Measurements from ENCODE around the gene H2BK1.

GRCh38 chr7:151226875-151227782 lies 16.8 kb upstream of the H2BK1 start, which contains the start of gene ABCF2:
- TF ChIP-seq SRSF9 (IDR thresholded peaks at IDR 0.05; ENCODE audit: borderline replicate concordance, insufficient read depth, low read depth, low read length, poor library complexity, severe bottlenecking) (no peak), KDM1A (CRISPR knock-in tag; IDR thresholded peaks at IDR 0.05) (no peak), CC2D1A (CRISPR knock-in tag; IDR thresholded peaks at IDR 0.05) (no peak), CHD4 (IDR thresholded peaks at IDR 0.05; ENCODE audit: borderline replicate concordance, low read length) (no peak), ZNF558 (CRISPR knock-in tag; IDR thresholded peaks at IDR 0.05; ENCODE audit: borderline replicate concordance) (0 out of 2 replicates have a peak, but pooled peaks have one; percentile 59), TP53 (CRISPR knock-in tag; conservative IDR thresholded peaks at IDR 0.05) (0 out of 2 replicates have a peak, but pooled peaks have one; percentile 49)
